Ascending aorta (tissue), 2 donors: ENCODE data around the gene AOX1. TPM values are rescaled to one million over a fixed set of nuclear protein-coding genes. Genes with fewer than 3 reads are reported as not detected.

ENCODE experiments used
- DNase-seq, 2 donors: peaks; one replicate each; pipeline ENCODE4 v3.0.0-alpha.2; 2019; ENCODE audit warnings: low spot score in 2 of 2
- H3K27ac ChIP-seq, 2 donors: fragments of 200-600 bp; sonication (generic); one replicate each; pipeline ENCODE4 v1.5.1; 2016 to 2017; ENCODE audit warnings: mild to moderate bottlenecking in 1 of 2
- H3K27me3 ChIP-seq: fragments of 200-600 bp; sonication (generic); one replicate; pipeline ENCODE4 v1.5.1; 2017
- H3K36me3 ChIP-seq, 2 donors: fragments of 200-600 bp; sonication (generic); one replicate each; pipeline ENCODE4 v1.5.1; 2016
- H3K4me1 ChIP-seq, 2 donors: fragments of 200-600 bp; sonication (generic); one replicate each; pipeline ENCODE4 v1.5.1; 2016 to 2017; ENCODE audit warnings: mild to moderate bottlenecking in 1 of 2
- H3K4me3 ChIP-seq, 2 donors: fragments of 200-600 bp; sonication (generic); one replicate each; pipeline ENCODE4 v1.5.1; 2016 to 2017; ENCODE audit warnings: mild to moderate bottlenecking in 1 of 2
- H3K9me3 ChIP-seq, 2 donors: fragments of 200-600 bp; sonication (generic); one replicate each; pipeline ENCODE4 v1.5.1; 2016
- CTCF ChIP-seq, 3 experiments: fragments of 200-600 bp in 2 of 3; fragments of 450-650 bp in 1 of 3; sonication (generic) in 2 of 3; IDR thresholded peaks; one replicate each; pipeline ENCODE4 v1.5.1; 2016 to 2019; ENCODE audit warnings: antibody characterized with exemption in 3 of 3, mild to moderate bottlenecking in 1 of 3, moderate library complexity in 1 of 3
- intact Hi-C: fragments of 100-400 bp; cut with DNase I; formaldehyde crosslinking; loops from one replicate; pipeline ENCODE4 v1.15.1; 2023
- total RNA-seq: library from RNA; depleted of rRNA; stranded (reverse); fragments of >200 nt; gene quantifications from one replicate; pipeline ENCODE4 v1.1.0, GENCODE V29; 2016

AOX1 gene
- total RNA-seq, 1 donor from 2014 or later = 59.2 TPM

GRCh38 chr2:200631287-200631686 is 45.5 kb downstream of the AOX1 start:
- Histone ChIP-seq H3K27me3 (no peaks in the 10 kb centered on the region), H3K36me3 (peaks cover 0 to 11% of the 10 kb centered on the region in 2 donors)
- intact Hi-C loops = no loop called here

GRCh38 chr2:200634231-200634964 is 48.6 kb downstream of the AOX1 start:
- Histone ChIP-seq H3K27me3 (no peaks in the 10 kb centered on the region), H3K4me1 (no peaks in the 10 kb centered on the region), H3K4me3 (no peak overlapping the region), H3K36me3 (peaks cover 3 to 11% of the 10 kb centered on the region in 2 donors), H3K27ac (no peak overlapping the region), H3K9me3 (no peaks in the 10 kb centered on the region)
- intact Hi-C loops = no loop called here
- DNase-seq = no peak
- TF ChIP-seq CTCF (IDR thresholded peaks at IDR 0.05) = no peak

More at GRCh38 chr2:200631287-200631686, 45.5 kb downstream of the AOX1 start:
- no peak for TF ChIP-seq CTCF (IDR thresholded peaks at IDR 0.05)
- Histone ChIP-seq H3K9me3 (no peaks in the 10 kb centered on the region), H3K27ac (no peak overlapping the region), H3K4me3 (no peak overlapping the region), H3K4me1 (no peaks in the 10 kb centered on the region)
- no peak for DNase-seq

- no peak for DNase-seq
- H3K9me3 ChIP-seq = no peaks in the 10 kb centered on the region
- H3K4me1 ChIP-seq = no peaks in the 10 kb centered on the region
- peaks cover 3 to 11% of the 10 kb centered on the region in 2 donors for H3K36me3 ChIP-seq
- H3K27ac ChIP-seq = no peak overlapping the region
- H3K4me3 ChIP-seq = no peak overlapping the region
- intact Hi-C loops = no loop called here
- no peak for TF ChIP-seq CTCF (IDR thresholded peaks at IDR 0.05)
- H3K27me3 ChIP-seq = no peaks in the 10 kb centered on the region
Observed at GRCh38 chr2:200635251-200635650, 49.4 kb downstream of the AOX1 start.

GRCh38 chr2:200637901-200638300 is 52.1 kb downstream of the AOX1 start:
- H3K4me1 ChIP-seq = no peaks in the 10 kb centered on the region
- intact Hi-C loops = no loop called here
- no peak overlapping the region for H3K27ac ChIP-seq
- peaks cover 3 to 14% of the 10 kb centered on the region in 2 donors for H3K36me3 ChIP-seq
- TF ChIP-seq CTCF (IDR thresholded peaks at IDR 0.05) = no peak
- DNase-seq = no peak
- H3K4me3 ChIP-seq = no peak overlapping the region
- H3K27me3 ChIP-seq = no peaks in the 10 kb centered on the region
- H3K9me3 ChIP-seq = no peaks in the 10 kb centered on the region

GRCh38 chr2:200640176-200640575 is 54.4 kb downstream of the AOX1 start:
- no peak for DNase-seq
- no peak for TF ChIP-seq CTCF (IDR thresholded peaks at IDR 0.05)
- Histone ChIP-seq H3K27me3 (no peaks in the 10 kb centered on the region), H3K36me3 (peaks cover 3 to 5% of the 10 kb centered on the region in 2 donors), H3K9me3 (no peaks in the 10 kb centered on the region), H3K4me1 (no peaks in the 10 kb centered on the region), H3K27ac (no peak overlapping the region), H3K4me3 (no peak overlapping the region)
- intact Hi-C loops = no loop called here
